Gastroesophageal sphincter (tissue), 3 donors: Measurements from ENCODE around the gene FER.

Source experiments
- POLR2A ChIP-seq, 2 donors: fragments of 450-650 bp; IDR thresholded peaks; one replicate each; pipeline ENCODE4 v1.6.1; 2017; ENCODE audit warnings: antibody characterized with exemption in 2 of 2, mild to moderate bottlenecking in 2 of 2, moderate library complexity in 1 of 2
- POLR2AphosphoS5 ChIP-seq: sonication (generic); formaldehyde crosslinking; IDR thresholded peaks from one replicate; pipeline ENCODE4 v1.6.1; 2017; ENCODE audit warnings: antibody characterized with exemption
- TF ChIP-seq, protein P1 (sequence below), 4 experiments: fragments of 200-600 bp in 2 of 4; fragments of 450-650 bp in 2 of 4; sonication (generic) in 1 of 4; IDR thresholded peaks; one replicate each; pipeline ENCODE4 v1.5.1; 2017 to 2019; ENCODE audit warnings: antibody characterized with exemption in 4 of 4, mild to moderate bottlenecking in 2 of 4, moderate library complexity in 2 of 4

DNA sequence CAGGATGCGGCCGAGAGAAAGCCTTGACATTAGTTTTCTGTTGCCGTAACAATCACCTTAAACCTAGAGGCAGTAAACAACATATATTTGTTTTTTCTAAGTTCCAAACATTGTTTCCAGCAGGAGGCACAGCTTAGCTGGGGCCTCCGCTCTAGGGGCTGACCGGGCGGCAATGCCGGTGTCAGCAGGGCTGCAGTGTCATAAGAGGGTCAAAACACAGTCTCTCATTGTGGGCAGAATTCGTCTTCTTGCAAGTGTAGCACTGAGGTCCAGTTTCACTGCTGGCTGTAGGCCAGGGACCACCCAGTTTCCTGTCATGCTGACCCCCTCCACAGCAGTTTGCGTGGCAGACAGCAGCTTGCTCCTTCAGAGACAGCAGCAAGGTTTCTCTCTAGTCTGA is 475.8 kb downstream of the FER start:
- TF ChIP-seq, protein P1, sequence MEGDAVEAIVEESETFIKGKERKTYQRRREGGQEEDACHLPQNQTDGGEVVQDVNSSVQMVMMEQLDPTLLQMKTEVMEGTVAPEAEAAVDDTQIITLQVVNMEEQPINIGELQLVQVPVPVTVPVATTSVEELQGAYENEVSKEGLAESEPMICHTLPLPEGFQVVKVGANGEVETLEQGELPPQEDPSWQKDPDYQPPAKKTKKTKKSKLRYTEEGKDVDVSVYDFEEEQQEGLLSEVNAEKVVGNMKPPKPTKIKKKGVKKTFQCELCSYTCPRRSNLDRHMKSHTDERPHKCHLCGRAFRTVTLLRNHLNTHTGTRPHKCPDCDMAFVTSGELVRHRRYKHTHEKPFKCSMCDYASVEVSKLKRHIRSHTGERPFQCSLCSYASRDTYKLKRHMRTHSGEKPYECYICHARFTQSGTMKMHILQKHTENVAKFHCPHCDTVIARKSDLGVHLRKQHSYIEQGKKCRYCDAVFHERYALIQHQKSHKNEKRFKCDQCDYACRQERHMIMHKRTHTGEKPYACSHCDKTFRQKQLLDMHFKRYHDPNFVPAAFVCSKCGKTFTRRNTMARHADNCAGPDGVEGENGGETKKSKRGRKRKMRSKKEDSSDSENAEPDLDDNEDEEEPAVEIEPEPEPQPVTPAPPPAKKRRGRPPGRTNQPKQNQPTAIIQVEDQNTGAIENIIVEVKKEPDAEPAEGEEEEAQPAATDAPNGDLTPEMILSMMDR (IDR thresholded peaks at IDR 0.05): no peak
- TF ChIP-seq POLR2A (IDR thresholded peaks at IDR 0.05) (no peak), POLR2AphosphoS5 (no peak)
